Measurements from ENCODE around the gene NDE1. TPM values are rescaled to one million over a fixed set of nuclear protein-coding genes. Genes with fewer than 3 reads are reported as not detected.
"Not testable (repeated sequence)": the region's sequence is repeated elsewhere in the genome, so short reads cannot be mapped to it uniquely, and the experiment has no call there.

The NDE1 gene
- total and polyA plus RNA-seq, 8 donors: 37.1 to 71.7 (median 50.7) TPM

- peak in 1 of 4 donors; percentile 5 for DNase-seq
- TF ChIP-seq, protein P1, sequence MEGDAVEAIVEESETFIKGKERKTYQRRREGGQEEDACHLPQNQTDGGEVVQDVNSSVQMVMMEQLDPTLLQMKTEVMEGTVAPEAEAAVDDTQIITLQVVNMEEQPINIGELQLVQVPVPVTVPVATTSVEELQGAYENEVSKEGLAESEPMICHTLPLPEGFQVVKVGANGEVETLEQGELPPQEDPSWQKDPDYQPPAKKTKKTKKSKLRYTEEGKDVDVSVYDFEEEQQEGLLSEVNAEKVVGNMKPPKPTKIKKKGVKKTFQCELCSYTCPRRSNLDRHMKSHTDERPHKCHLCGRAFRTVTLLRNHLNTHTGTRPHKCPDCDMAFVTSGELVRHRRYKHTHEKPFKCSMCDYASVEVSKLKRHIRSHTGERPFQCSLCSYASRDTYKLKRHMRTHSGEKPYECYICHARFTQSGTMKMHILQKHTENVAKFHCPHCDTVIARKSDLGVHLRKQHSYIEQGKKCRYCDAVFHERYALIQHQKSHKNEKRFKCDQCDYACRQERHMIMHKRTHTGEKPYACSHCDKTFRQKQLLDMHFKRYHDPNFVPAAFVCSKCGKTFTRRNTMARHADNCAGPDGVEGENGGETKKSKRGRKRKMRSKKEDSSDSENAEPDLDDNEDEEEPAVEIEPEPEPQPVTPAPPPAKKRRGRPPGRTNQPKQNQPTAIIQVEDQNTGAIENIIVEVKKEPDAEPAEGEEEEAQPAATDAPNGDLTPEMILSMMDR (IDR thresholded peaks at IDR 0.05): no peak
- Histone ChIP-seq H3K4me3 (no peak overlapping the region), H3K9me3 (no peaks in the 10 kb centered on the region), H3K27ac (no peak overlapping the region), H3K4me1 (no peaks in the 10 kb centered on the region), H3K36me3 (peaks cover 0 to 79% of the 10 kb centered on the region in 2 donors), H3K27me3 (no peaks in the 10 kb centered on the region)
- ATAC-seq: no peak
- intact Hi-C loops (cut with DNase I): no loop called here
These were observed 36.2 kb downstream of the NDE1 start for GRCh38 chr16:15686287-15686686.

DNA sequence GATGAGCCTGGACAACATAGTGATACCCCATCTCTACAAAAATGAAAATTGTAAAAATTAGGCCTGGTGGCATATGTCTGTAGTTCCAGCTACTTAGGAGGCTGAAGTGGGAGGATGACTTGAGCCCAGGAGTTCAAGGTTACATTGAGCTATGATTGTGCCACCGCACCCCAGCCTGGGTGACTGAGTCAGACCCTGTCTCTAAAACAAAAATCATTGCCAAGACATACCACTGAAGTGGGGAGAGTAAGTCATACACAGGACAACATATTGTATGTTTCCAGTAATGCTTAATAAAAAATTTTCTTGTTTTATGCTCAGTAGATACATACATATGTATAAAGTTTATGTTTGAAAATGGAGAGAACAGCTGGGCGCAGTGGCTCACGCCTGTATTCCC lies 39.2 kb downstream of the NDE1 start:
- Histone ChIP-seq H3K9me3 (no peaks in the 10 kb centered on the region), H3K36me3 (peaks cover 0 to 95% of the 10 kb centered on the region in 2 donors), H3K4me1 (no peaks in the 10 kb centered on the region), H3K27me3 (no peaks in the 10 kb centered on the region), H3K4me3 (no peak overlapping the region), H3K27ac (no peak overlapping the region)
- intact Hi-C loops (cut with DNase I): no loop called here
- ATAC-seq (no peak), DNase-seq (peak in 1 of 4 donors; percentile 10)
- TF ChIP-seq, protein P1 (IDR thresholded peaks at IDR 0.05): no peak

- Histone ChIP-seq H3K4me3 (no peak overlapping the region), H3K9me3 (no peaks in the 10 kb centered on the region), H3K36me3 (peaks cover 0 to 98% of the 10 kb centered on the region in 2 donors), H3K27me3 (no peaks in the 10 kb centered on the region), H3K4me1 (no peaks in the 10 kb centered on the region), H3K27ac (no peak overlapping the region)
- ATAC-seq (no peak), DNase-seq (no peak)
- TF ChIP-seq, protein P1 (IDR thresholded peaks at IDR 0.05): no peak
- intact Hi-C loops (cut with DNase I): no loop called here
These were observed 40.3 kb downstream of the NDE1 start for GRCh38 chr16:15690296-15690695.

GRCh38 chr16:15691046-15691445 lies 41.0 kb downstream of the NDE1 start:
- DNase-seq: peak in 1 of 4 donors; percentile 56
- no peaks in the 10 kb centered on the region for H3K4me1 ChIP-seq
- TF ChIP-seq, protein P1 (IDR thresholded peaks at IDR 0.05): no peak
- intact Hi-C loops (cut with DNase I): no loop called here
- peaks cover 0 to 98% of the 10 kb centered on the region in 2 donors for H3K36me3 ChIP-seq
- H3K9me3 ChIP-seq: no peaks in the 10 kb centered on the region
- H3K27ac ChIP-seq: no peak overlapping the region
- ATAC-seq: no peak
- no peaks in the 10 kb centered on the region for H3K27me3 ChIP-seq
- no peak overlapping the region for H3K4me3 ChIP-seq

DNA sequence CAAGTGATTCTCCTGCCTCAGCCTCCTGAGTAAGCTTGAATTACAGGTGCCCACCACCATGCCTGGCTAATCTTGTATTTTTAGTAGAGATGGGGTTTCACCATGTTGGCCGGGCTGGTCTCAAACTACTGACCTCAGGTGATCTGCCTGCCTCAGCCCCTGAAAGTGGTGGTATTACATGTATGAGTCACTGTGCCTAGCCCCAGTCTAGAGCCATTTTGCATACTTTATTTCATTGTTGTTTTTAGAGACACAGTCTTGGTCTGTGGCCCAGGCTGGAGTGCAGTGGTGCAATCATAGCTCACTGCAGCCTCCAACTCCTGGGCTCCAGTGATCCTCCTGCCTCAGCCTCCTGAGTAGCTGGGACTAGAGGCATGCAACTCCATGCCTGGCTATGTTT lies 42.5 kb downstream of the NDE1 start:
- ATAC-seq; H3K27ac ChIP-seq; H3K4me1 ChIP-seq; intact Hi-C loops (cut with DNase I); H3K4me3 ChIP-seq; H3K27me3 ChIP-seq; H3K9me3 ChIP-seq: not testable (repeated sequence)
- H3K36me3 ChIP-seq: peaks cover 0 to 98% of the 10 kb centered on the region in 2 donors
- DNase-seq: peak in 1 of 4 donors; percentile 2

DNA sequence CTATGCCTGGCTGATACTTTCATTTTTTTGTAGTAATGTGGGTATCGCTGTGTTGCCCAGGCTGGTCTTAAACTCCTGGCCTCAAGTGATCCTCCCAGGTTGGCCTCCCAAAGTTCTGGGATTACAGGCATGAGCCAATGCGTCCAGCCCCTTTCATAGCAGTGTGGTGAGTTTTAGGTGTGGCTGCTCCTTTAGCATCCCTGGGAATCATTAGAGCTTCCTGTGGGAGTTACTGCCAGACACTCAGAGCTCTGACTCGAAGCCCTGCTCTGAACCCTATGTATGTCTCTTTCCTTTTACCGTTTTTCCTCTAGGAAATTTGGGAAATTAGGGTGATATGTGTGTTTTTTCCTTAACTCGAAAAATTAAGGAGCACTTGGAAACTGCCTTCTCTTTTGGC lies 44.5 kb downstream of the NDE1 start:
- TF ChIP-seq, protein P1 (IDR thresholded peaks at IDR 0.05): no peak
- Histone ChIP-seq H3K36me3 (peaks cover 0 to 98% of the 10 kb centered on the region in 2 donors), H3K4me1 (no peaks in the 10 kb centered on the region), H3K9me3 (no peaks in the 10 kb centered on the region), H3K27ac (no peak overlapping the region), H3K27me3 (no peaks in the 10 kb centered on the region), H3K4me3 (no peak overlapping the region)
- DNase-seq (peak in 1 of 4 donors; percentile 9), ATAC-seq (no peak)
- intact Hi-C loops (cut with DNase I): no loop called here
